Lower leg skin (tissue), 4 donors: ENCODE data around the gene C8B. TPM values are rescaled to one million over a fixed set of nuclear protein-coding genes. Genes with fewer than 3 reads are reported as not detected.

Experiments
- DNase-seq, 2 donors: peaks; one replicate each; pipeline ENCODE4 v3.0.0-alpha.2; 2019; ENCODE audit warnings: low spot score in 2 of 2
- H3K4me3 ChIP-seq: fragments of 200-600 bp; sonication (generic); 2 replicates; pipeline ENCODE4 v1.5.1; 2017; ENCODE audit warnings: mild to moderate bottlenecking, low read depth; ENCODE audit not compliant: poor library complexity, severe bottlenecking
- CTCF ChIP-seq, 3 donors: fragments of 450-650 bp; IDR thresholded peaks; one replicate each; pipeline ENCODE4 v1.5.1; 2016; ENCODE audit warnings: antibody characterized with exemption in 3 of 3, mild to moderate bottlenecking in 3 of 3, moderate library complexity in 2 of 3
- POLR2A ChIP-seq, 2 donors: fragments of 450-650 bp; IDR thresholded peaks; one replicate each; pipeline ENCODE4 v1.6.1; 2016 to 2017; ENCODE audit warnings: antibody characterized with exemption in 2 of 2, mild to moderate bottlenecking in 1 of 2, moderate library complexity in 1 of 2
- WGBS, 2 donors: methylation state at CpG; one replicate each; pipeline ENCODE4 v1.1.5; 2018; 5-methylcytosine and 5-hydroxymethylcytosine counted together
- intact Hi-C: fragments of 100-400 bp; cut with DNase I; formaldehyde crosslinking; loops from one replicate; pipeline ENCODE4 v1.15.0; 2023; ENCODE audit warnings: low total_unique reads
- total RNA-seq, 4 donors: library from RNA; depleted of rRNA; stranded (reverse); fragments of >200 nt; gene quantifications; one replicate each; pipeline ENCODE4 v1.1.0, GENCODE V29; 2016

The C8B gene
- total RNA-seq, 4 donors from 2014 or later: not detected

DNA sequence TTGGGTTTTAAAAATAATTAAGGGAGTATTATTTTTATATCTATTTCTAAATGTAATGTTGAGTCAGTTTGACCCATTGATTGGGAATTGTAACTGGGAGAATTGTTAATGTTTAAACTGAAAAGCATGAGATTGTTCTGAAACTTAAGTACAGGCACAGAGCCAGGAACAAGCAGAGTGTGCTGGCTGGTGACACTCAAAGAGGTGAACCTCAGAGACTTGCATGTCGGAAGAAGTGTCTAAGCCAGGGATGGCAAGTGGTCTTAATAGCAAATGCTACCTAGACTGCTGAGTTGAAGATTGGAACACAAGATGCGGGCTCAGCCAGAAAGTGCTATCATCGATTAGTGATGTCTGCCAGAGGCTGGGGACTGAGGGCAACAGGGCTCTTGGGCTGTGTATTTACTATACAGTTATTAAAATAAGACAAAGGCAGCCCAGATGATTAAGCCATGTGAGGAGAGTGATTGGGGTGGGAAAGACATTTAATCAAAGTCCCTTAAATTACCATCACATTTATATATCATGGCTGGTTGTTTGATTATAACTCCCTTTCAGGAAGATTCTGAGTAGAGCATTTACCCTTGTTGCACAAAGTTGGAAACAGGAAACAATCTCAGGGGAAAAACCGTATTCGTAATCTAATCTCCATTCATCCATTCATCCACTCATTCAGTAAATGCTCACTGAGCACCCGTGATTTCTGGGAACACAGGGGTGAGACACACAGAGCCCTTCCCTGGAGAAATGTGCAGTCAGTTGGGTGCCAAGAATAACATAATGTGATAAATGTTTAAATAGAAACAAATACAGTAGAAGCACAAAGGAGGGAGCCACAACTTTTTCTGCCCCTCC, 68.4 kb downstream of the C8B start:
- 69 to 72% methylated on average over 6 of the region's 6 CpGs for whole genome bisulfite sequencing, 2 donors
- intact Hi-C loops: no loop called here
- TF ChIP-seq CTCF (IDR thresholded peaks at IDR 0.05) (no peak), POLR2A (IDR thresholded peaks at IDR 0.05) (no peak)
- no peak overlapping the region for H3K4me3 ChIP-seq
- no peak for DNase-seq

DNA sequence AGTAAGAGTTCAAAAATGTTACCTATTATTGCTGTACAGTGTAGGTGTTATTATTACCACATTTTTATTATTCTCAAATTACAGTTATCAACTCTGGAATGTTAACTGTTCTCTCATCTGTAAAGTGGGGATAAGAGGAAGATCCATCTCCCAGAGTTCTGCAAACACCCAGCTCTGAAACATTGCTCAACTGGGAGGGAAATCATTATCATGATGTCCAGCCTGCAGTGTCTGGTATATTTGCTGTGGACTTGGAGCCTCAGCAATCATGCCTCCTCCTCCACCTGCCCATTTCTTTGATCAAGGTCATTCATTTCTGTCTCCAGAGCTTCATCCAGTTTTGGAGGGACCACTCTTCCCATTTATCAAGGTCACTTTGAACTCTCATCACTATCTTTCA, 71.8 kb downstream of the C8B start:
- no peak for DNase-seq
- no peak overlapping the region for H3K4me3 ChIP-seq
- intact Hi-C loops: no loop called here
- no peak for TF ChIP-seq POLR2A (IDR thresholded peaks at IDR 0.05)
- TF ChIP-seq CTCF (IDR thresholded peaks at IDR 0.05): no peak

DNA sequence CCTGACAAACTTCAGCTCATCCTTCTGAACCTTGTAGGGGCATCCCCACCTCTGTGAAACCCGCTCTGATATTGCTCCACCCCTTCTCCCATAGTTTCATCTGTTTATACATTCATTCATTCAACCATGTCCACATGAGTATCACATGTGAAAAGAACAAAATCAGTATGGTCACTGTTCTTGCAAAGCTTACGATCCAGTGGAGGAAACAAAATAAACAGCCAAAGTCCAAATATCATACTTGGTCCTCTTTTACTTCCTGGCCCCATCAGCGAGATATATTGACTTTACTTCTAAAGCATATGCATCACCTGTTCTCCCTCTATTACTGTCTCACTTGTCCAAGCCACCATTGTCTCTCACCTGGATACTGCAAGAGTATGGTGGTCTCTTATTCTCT, 75.6 kb downstream of the C8B start:
- no peak for DNase-seq
- H3K4me3 ChIP-seq: no peak overlapping the region
- intact Hi-C loops: no loop called here
- 86 to 90% methylated on average over 3 of the region's 3 CpGs for WGBS, 2 donors
- TF ChIP-seq CTCF (IDR thresholded peaks at IDR 0.05) (no peak), POLR2A (IDR thresholded peaks at IDR 0.05) (no peak)

DNA sequence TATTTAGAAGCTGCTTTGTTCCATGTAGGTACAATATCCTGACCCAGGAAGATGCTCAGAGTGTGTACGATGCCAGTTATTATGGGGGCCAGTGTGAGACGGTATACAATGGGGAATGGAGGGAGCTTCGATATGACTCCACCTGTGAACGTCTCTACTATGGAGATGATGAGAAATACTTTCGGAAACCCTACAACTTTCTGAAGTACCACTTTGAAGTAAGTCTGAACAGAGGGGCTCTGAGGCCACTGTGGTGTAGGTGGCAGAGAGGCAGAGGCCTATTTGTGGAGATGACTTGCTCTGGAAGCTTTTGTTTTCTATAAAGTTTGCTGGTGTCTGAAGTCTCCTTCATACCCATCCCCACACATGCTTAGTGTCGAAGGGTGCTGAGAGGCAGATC, 84.4 kb downstream of the C8B start:
- no peak for DNase-seq
- H3K4me3 ChIP-seq: no peak overlapping the region
- TF ChIP-seq CTCF (IDR thresholded peaks at IDR 0.05) (no peak), POLR2A (IDR thresholded peaks at IDR 0.05) (no peak)
- intact Hi-C loops: no loop called here
- WGBS, 2 donors: 85 to 88% methylated on average over 6 of the region's 6 CpGs

GRCh38 chr1:56880774-56881173, 85.0 kb downstream of the C8B start:
- intact Hi-C loops: no loop called here
- no peak overlapping the region for H3K4me3 ChIP-seq
- 65 to 79% methylated on average over 1 of the region's 1 CpG for WGBS, 2 donors
- DNase-seq: no peak
- TF ChIP-seq POLR2A (IDR thresholded peaks at IDR 0.05) (no peak), CTCF (IDR thresholded peaks at IDR 0.05) (no peak)

Other genes with a start within 250 kb of the C8B start
- gene FYB2, start 146.6 kb downstream of the C8B start, total RNA-seq: under 1 TPM in 1 of 4 donors, not detected in 3; 0.19 TPM
- not detected for gene C8A, start 111.2 kb downstream of the C8B start, total RNA-seq